ENCODE data around the gene PANX3.

The PANX3 gene

DNA sequence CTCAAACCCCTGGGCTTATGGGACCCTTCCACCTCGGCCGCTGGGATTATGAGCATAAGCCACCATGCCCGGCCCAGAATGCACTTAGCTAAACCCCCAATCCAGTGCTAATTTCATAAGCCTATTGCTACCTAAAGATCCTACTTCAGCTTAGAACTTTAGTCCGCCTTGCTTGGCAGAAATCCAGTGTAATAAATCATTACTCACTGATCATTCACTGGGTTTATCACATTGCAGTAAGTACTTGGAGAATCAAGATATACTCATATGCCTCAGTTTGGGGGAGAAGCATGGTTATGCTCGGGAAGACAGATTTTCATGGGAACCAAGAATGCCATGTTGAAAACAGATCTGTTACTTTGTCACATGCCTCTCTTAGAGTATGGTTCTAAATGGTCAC is 7.6 kb downstream of the PANX3 start:
- peak; percentile 86 for DNase-seq

DNA sequence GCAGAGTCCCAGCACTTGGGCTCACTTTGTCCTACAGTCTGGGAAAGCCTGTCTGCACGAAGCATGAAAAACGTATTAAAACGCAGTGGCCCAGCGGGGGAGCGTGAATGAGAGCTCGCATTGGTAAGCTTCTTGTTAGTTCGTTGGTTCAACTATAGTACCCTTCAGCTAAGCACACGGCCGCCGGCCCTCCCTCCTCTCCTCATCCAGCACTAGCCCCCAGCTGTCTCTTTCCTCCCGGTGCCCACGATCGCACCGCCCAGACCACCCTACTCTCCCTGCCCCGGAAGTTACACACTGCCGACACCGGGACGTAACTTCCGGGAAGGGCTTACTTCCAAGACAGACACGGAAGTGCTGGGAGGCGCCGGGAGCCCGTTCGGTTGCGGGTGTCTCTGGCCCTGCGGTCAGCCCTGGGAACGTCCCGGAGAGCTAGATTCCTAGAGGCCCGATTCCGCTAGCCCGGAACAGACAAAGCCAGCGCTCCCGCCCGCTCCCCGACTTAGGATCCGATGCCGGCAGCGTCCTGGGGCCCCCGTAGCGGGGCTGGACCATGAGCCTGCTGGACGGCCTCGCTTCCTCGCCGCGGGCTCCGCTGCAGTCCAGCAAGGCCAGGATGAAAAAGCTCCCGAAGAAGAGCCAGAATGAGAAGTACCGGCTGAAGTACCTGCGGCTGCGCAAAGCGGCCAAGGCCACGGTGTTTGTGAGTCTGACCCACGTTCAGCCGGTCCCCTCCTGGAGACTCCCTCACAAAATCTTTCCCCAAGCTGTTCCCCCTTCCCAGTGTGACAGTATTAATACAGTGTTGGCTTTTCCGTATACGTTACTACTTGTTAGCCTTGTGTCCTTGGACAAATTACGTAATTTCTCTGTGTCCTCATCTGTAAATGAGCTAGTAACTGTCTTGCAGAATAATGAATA is 11.6 kb downstream of the PANX3 start, which contains the start of gene TBRG1:
Gene TBRG1 (plus strand): TSS at position 334 of the 921 bp plus-strand sequence. CDS start 220 bp downstream, at position 554.
- peak; percentile 96 for DNase-seq

DNA sequence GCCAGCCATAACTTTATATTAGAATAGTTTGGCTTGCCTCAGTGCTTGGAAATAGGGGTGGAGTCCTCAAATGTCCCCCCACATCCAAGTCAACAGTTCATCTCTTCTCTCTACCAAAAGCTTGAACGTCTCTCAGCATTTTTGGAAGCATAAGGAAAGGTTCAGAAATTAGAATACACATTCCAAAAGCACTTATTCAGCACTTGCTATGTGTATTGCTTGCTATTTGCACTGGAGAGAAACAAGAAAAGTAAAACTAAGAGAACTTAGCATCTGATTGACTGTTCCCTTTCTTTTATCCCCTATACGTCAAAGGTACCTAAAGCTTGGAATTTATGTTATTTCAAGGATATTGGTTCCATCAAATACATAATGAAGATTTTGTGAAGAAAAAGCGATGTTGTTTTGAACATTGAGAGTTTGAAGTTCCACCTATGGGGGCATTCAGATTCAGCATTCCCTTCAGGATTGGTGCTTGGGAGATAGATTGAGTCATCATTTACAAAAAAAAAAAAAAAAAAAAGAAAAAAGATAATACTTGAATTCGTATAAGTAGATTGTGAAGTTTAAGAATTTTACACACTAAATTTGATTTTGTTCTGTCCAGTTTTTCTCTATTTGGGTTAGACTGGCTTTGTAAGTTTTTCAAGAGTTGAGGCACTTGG is 12.8 kb downstream of the PANX3 start:
- DNase-seq: no peak

DNA sequence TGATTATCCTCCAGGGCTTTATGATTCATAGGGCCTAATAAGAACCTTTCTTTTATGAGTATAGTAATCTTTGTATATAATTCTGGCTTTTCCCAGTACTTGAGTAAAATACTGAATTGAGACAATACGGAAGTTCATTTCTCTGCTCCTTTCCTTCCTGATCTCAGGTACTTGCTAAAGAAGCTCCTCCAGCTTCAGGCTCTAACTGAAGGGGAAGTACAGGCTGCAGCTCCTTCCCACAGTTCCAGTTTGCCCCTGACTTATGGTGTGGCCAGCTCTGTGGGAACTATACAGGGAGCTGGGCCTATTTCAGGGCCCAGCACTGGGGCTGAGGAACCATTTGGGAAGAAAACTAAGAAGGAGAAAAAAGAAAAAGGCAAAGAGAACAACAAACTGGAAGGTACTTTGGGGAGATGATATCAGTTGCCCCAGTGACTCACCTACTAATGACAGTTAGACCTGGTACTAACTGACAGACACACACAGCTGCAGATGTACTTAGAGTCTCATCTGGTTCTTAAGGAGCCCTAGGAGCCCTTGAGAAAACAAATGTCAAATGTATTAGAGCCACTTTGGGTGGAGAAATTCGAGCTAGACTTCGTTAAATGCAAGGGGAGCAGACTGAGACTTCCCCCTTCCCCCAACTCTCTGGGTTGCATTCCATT is 14.4 kb downstream of the PANX3 start:
- no peak for DNase-seq

DNA sequence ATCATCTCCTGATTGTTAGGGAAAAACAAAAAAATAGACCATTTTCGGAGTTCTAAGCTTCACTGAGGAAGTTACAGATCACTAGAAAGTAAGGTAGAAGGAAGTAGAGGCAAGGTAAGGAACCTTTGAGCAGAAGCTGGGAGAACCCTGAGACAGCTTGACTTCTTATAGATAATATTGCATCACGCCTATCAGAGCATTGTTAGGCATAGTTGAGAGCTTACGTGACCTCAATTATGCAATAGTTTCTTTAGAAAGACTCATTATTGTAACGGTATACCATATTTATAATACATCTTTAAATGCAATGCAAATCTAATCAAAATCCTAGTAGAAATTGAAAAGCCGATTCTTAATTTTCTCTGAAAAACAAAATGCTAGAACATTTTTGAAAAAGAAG is 16.3 kb downstream of the PANX3 start:
- DNase-seq: no peak

DNA sequence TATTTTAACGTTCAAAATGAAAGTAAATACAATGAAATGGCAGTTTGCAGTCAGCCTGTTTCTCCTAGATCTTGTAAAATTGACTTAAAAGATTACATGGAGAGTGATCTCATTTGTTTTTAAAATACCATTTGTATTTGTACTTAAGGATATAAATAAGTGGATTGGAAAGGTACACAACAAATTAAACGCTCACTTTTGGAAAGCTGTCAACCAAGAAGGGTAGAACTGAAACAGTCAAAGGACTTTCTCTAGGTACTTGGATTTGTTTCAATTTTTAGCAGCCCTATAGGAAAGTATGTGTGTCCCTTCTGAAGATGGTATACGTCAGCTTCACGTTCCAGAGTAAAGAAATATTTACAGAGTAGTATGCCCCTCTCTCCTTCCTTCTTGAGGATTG is 18.7 kb downstream of the PANX3 start:
- DNase-seq: peak; percentile 17

DNA sequence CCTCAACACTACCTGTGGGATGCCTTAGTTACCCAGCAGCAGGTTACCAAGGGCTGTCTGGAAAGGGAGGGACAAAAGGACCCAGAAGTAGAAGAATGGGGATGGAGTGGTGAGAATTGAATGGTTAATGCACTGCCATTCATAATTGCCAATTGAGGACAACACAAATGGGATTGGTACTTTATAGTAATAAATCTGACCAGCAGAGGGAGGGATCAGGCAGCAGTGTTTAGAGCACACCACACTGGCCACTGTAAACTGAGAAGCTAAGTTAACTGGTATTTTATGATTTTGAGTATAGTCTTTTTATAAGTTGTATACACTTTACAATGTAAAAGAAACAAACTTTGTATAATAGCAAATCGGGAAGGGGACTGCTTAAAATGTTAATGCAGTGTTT is 22.1 kb downstream of the PANX3 start:
- DNase-seq: no peak

DNA sequence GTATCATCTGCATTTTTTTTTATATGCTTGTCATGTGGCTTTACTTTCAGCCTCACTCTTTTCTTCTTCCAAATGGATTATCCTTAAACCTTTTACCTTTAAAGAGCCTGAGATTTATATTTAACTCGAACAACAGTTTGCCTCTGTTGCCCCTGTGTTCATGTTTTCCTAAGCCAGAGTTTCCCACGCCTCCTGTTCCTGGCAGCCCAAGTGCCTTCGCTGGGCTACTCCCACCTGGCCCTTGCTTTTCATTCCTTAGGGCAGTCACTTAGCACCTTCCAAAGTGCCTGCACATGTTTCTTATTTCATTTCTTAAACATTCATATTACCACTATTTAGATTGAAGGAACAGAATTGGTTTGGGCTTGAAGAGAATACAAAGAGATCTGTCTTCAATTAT is 24.7 kb downstream of the PANX3 start:
- no peak for DNase-seq

DNA sequence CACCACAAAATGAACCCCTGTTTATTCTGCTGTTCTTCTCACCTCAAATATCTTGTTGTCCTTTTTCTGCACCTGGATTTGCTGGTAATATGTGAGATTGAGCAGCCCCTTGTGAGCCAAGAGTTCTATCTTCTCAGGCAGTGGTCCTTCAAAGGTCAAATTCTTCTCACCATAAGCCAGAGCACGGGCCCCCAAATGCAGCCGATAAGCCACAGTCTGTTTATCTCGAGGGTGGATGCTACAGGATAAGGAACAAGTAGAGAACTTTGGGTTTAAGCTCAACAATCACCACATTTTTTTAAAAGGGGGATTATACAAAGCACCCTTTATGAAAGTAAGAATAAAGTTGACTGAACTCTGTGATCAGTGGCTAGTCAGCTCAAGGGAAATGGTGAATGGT is 27.3 kb downstream of the PANX3 start:
- DNase-seq: no peak

DNA sequence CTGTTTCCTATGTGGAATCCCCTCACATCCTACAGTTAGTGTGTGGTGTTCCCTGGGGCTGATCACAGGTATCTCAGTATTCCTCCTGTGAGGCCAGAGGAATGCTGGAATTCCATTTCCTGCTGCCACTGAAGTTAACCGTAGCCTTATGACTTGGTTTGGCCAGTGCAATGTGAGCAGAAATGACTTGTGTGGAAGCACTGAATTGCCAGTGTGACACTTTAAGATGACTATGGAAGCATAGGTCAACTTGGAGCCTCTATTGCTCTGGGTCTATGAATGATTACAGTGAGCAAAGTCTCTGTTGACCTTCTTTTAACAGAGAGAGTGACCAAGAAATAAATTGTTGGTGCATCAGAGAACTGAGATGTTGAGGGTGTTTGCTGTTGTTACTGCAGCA is 28.0 kb downstream of the PANX3 start:
- DNase-seq: no peak

DNA sequence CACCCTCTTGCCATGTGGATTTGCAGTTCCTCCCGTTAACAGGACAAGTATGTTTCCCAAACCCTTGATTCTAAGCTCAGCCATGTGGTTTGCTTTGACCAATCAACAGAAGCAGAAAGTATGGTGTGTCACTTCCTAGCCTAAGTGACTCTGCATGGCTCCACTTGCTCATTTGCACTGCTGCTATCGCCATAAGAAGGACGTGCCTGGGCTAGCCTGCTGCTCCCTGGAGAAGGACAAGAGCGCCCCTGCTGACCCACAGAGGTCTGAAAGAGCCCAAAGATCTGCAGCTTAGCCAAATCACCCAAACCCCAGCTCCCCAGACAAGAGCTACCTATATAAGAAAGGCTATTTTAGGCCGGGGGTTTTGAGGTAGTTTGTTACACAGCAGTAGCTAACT is 29.4 kb downstream of the PANX3 start:
- peak; percentile 44 for DNase-seq

DNA sequence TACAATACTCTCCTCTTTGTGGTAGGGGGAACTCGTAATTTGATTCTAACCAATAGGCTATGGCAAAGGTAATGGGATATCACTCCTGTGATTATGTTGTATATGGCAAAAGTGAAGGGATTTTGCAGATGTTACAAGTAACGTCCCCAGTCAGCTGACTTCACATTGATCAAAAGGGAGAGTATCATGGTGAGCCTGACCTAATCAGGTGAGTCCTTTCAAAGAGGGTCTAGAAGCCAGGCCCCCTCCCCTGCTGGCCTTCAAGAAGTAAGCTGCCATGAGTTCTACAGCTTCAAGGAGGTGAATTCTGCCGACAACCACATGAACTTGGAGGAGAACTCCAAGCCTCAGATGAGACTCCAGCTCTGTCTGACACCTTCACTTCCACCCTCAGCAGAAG is 31.4 kb downstream of the PANX3 start:
- DNase-seq: no peak

DNA sequence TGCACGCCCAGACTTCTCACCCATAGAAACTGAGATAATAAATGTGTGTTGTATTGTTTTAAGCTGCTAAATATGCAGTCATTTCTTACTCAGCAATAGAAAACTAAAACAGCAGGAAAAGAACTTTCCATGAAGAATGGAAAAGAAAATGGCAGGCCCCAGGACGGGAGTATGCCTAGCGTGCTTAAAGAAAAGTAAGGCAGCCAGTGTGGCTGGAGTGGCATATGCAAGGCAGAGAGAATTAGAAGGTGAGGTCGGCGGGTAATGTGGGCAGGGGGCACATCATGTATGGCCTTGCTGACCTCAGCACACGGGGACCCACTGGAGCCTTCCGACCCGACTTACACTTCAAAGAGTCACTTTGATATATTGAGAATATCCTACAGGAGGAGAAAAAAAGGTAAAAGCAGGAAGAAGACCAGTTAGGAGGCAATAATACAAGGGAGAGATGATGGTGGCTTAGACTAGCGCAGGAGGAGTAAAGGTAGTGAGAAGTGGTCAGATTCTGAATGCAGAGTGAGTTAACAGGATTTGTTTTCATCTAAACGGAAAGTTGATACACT is 31.9 kb downstream of the PANX3 start:
- DNase-seq: no peak

DNA sequence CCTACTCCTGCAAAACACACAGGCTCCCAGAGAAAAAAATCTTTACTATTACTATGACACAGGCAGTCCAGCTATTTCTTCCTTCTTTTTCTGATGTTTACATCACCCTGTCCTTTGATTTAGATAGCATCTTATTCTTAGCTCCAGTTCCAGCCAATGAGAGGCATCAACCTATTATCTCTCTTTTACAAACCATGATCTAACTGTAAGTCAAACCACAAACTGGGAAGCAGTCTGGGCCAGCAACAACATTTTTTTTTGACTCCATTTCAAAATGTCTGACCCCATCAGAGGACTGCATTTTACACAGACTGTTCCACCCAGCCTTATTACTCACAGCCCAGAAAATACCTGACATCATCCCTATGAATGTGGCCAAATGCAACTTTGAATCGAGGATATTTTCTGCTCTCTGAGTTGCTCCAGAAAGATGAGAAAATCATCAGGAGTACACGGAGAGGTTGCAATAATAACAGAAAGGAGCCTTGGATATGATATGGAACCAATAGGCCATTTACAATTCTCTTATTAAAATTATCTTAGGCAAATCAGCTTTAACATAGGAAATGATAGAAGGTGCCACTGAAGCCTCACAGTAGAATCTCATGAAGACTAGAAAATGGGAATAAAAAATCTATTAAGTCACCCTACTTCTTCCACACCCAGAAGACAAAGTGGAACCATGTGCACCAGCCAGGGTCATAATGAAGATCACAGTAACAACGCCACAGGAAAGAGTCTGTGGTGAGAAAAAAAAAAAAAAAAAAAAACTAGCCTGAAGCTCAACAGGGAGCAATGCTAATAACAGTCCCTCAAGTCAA is 32.6 kb downstream of the PANX3 start:
- no peak for DNase-seq

DNA sequence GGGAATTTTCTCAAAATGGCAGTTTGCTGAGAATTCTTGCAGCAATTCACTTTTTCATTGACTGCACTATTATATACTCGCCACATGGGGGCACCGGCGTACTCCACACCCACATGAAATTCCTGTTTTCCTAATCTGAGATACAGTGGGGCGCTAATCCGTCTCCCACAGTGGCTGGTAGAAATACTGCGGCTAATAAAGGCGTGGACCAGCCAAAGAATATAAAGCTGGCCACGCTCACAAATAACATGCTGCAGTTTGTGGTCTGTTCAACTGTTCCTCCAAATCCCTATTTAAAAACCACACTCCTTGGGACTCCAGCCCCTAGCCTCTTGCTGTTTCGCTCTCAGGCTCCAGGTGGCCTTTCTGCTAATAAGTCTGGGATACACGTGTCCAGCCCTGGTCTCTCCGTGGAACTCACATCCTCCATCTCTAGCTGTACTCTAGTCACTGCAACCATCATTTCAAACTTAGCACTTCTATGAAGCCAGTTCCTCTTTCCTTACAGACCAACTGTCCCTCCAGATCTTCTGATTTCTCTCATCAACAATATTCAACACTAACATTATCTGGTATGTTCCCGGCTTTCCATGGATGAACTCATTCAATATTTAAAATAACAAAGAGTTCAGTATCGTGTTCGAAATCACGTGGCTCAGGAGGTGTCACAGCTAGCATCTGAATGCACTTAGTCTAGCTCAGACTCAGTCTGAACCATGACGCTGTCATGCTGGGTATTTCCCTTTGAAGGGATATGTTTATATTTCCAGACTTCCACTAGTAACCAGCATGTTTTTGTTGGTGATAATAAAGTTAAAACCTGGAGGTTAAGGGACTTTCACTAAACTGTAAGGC is 33.4 kb downstream of the PANX3 start:
- DNase-seq: peak; percentile 79

DNA sequence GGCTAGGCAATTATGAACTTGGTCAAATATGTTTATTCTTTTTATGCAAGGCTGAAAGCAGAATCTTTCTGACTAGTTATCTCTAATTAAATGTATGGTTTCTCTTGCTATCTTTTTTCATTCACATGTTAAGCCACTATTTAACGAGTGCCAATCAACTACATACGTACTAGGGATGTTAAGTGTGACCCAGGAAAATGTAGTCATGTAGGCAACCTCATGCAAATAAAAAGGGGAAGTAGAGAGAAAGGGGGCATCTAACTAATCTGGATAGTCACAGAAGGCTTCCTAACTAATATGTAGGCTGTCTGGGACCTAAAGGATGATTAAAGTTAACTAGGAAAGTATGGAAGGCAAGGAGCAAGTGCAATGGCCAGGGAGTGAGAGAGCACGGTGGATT is 34.9 kb downstream of the PANX3 start:
- no peak for DNase-seq

DNA sequence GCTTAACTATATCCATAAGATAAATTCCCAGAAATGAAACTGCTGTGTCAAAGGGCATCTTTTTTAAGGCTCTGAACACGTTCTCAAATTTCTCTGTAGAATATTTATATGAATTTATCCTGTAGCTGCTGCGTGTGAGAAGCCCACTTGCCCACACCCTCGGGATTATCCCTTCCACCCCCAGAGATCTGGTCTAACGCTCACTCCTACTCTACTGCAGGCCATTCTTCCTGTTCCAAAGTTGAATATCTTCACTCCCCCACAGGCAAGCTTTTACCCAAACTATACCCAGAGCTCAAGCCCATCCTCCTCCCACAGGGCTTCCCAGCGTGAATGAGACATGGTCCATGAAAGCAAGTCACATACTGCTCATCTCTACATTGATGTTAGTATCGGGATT is 37.4 kb downstream of the PANX3 start:
- no peak for DNase-seq

DNA sequence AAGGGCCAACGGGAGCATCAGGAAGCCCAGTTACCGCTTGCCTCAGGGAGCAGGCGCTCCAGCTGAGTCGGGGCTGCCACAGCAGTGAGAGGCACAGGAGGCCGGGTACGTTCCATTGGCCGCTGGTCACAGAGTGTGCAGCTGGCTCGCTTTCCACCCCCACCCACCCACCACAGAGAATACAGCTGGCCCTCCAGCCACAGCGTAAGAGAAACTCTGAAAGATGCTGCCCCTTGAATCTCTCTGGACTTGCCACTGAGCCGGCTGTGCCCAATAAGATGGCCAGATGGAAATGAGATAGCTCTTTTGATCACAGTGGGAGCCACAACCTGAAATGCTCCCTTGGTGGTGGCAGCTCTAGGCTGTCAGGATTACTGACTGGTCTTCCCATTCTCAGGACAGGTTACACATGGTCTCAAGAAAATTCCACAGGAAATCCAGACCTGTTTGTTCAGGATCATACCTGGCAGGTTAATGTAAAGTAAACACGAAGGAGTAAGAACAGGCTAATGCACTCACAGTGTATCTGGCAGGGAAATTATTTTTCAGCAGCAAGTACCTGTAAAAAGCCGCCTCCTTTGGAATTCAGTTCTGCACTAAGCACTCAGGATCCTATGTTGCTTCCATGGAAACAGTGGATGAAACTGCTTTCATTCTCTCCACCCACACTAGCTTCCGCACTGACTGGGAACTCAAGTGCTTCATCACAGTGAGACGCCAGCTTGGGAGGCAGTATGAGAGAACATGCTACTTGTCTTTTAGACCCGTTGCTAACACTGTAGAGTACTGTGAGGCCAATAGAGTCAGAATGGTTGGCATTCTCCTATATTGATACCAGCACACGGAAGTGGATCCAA is 45.8 kb downstream of the PANX3 start:
- DNase-seq: peak; percentile 36

DNA sequence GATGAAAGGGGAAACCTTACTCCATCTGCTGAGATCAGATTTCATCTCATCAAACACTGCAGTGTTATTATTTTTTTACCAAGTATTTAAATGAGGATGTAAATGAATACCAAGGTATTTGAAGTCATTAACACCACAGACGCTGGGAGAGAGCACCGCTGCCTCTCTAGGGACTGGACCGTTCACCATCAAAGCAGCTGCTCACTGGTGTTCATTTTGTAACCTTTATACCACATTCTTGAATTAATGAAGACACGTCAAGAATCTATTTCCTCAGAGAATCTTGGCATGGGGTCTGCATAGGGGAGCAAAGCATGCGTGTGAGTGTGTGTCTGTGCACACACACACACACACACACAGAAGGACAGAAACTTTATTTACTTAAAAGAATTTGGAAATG is 46.7 kb downstream of the PANX3 start:
- no peak for DNase-seq

DNA sequence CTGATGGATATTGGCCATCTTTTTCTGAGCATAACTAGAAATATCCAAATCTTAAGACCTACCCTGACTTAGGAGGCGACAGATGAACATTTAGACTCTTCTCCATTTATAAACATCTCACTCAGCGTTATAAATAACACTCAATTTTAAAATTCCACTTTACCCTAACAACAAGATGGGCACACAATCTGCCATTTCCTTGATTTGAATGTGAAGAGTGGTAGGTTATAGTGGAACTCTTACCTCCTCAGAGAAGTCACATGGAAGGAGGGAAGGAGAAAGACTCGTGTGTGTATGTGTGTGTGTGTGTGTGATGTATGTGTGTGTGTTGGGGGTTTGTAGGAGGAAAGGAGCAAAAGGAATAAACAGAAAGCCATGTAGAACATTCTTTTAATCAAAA is 47.3 kb downstream of the PANX3 start:
- DNase-seq: no peak

DNA sequence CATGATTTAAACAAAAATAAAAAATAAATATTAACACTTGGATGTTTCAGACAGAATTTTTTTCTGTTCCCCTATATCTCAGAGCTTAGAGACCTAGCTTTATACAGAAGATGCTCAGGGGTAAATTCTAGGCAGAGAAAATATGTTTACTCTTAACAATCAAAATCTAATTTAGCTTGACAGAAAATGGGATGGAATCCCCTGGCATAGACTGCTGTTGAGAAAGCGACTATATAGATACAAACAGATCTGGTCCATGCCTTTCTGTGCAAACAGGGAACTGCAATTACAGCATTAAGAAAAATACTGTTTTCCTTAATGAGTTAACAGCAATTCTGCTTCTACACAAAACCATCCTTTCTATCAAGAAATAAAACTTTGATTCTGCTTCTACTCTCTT is 47.8 kb downstream of the PANX3 start:
- DNase-seq: no peak
